Neuronal stem cell (in vitro differentiated cells): ENCODE data around the gene SIAH3.

Source experiments
- DNase-seq: peaks from one replicate; pipeline ENCODE4 v3.0.0-alpha.2; 2013; ENCODE audit warnings: low spot score
- H2AFZ ChIP-seq: one replicate; pipeline ENCODE4 v1.6.1; 2013; ENCODE audit warnings: mild to moderate bottlenecking, low read length, inconsistent platforms
- H2AK5ac ChIP-seq: 2 replicates; pipeline ENCODE4 v1.6.1; 2013; ENCODE audit warnings: low read depth, mild to moderate bottlenecking, inconsistent platforms, low read length, moderate library complexity, mixed read lengths
- H2BK120ac ChIP-seq: 2 replicates; pipeline ENCODE4 v1.6.1; 2013; ENCODE audit warnings: low read depth, mild to moderate bottlenecking, inconsistent platforms, low read length, moderate library complexity, mixed read lengths
- H2BK12ac ChIP-seq: one replicate; pipeline ENCODE4 v1.6.1; 2013; ENCODE audit warnings: low read length, inconsistent platforms
- H2BK15ac ChIP-seq: 2 replicates; pipeline ENCODE4 v1.6.1; 2013; ENCODE audit warnings: mild to moderate bottlenecking, low read length, inconsistent platforms, mixed read lengths
- H2BK5ac ChIP-seq: one replicate; pipeline ENCODE4 v1.6.1; 2013; ENCODE audit warnings: inconsistent platforms, mild to moderate bottlenecking, low read length, moderate library complexity
- H3K14ac ChIP-seq: one replicate; pipeline ENCODE4 v1.6.1; 2013; ENCODE audit warnings: low read length, inconsistent platforms
- H3K18ac ChIP-seq: 2 replicates; pipeline ENCODE4 v1.6.1; 2013; ENCODE audit warnings: low read length, inconsistent platforms
- H3K23ac ChIP-seq: 2 replicates; pipeline ENCODE4 v1.6.1; 2013; ENCODE audit warnings: low read depth, mild to moderate bottlenecking, mixed read lengths, low read length, inconsistent platforms; ENCODE audit not compliant: poor library complexity
- H3K27ac ChIP-seq: replicated peaks from 3 replicates; pipeline ENCODE4 v1.5.1; 2013; ENCODE audit warnings: low read length, inconsistent platforms
- H3K27me3 ChIP-seq, 3 experiments: 2 replicates each; pipeline ENCODE4 v1.6.1; 2013; ENCODE audit warnings: low read length in 3 of 3, mild to moderate bottlenecking in 2 of 3, inconsistent platforms in 1 of 3, low read depth in 1 of 3, mixed read lengths in 1 of 3, moderate library complexity in 1 of 3; ENCODE audit not compliant: control insufficient read depth in 3 of 3, insufficient read depth in 3 of 3
- H3K36me3 ChIP-seq, 2 donors: replicated peaks in 1 of 2; 2 replicates each; pipeline ENCODE4 v1.6.1; 2013; ENCODE audit warnings: low read length in 2 of 2; ENCODE audit not compliant: control insufficient read depth in 2 of 2, insufficient read depth in 2 of 2
- H3K4ac ChIP-seq: 2 replicates; pipeline ENCODE4 v1.6.1; 2013; ENCODE audit warnings: inconsistent platforms, mild to moderate bottlenecking, low read length, moderate library complexity
- H3K4me1 ChIP-seq, 2 donors: 1 replicate in 1 of 2; 2 replicates in 1 of 2; pipeline ENCODE4 v1.6.1; 2013; ENCODE audit warnings: low read length in 2 of 2, low read depth in 1 of 2; ENCODE audit not compliant: control insufficient read depth in 2 of 2, insufficient read depth in 1 of 2
- H3K4me2 ChIP-seq: one replicate; pipeline ENCODE4 v1.6.1; 2013; ENCODE audit warnings: mild to moderate bottlenecking, low read length, inconsistent platforms; ENCODE audit not compliant: insufficient read depth, poor library complexity, severe bottlenecking
- H3K4me3 ChIP-seq, 2 donors: 2 replicates each; pipeline ENCODE4 v1.5.1; 2013; ENCODE audit warnings: low read length in 2 of 2, mild to moderate bottlenecking in 2 of 2, inconsistent platforms in 1 of 2, moderate library complexity in 1 of 2
- H3K79me1 ChIP-seq: one replicate; pipeline ENCODE4 v1.6.1; 2013; ENCODE audit warnings: low read depth, mild to moderate bottlenecking, inconsistent platforms, low read length, moderate library complexity
- H3K9ac ChIP-seq: one replicate; pipeline ENCODE4 v1.6.1; 2013; ENCODE audit warnings: mild to moderate bottlenecking, low read depth, low read length, inconsistent platforms; ENCODE audit not compliant: poor library complexity
- H3K9me3 ChIP-seq, 2 donors: replicated peaks in 1 of 2; 2 replicates each; pipeline versions ENCODE3 to v1.6.1; 2013; ENCODE audit warnings: low read length in 2 of 2, mild to moderate bottlenecking in 2 of 2, inconsistent platforms in 1 of 2, low read depth in 1 of 2, mixed read lengths in 1 of 2, moderate library complexity in 1 of 2; ENCODE audit not compliant: control insufficient read depth in 2 of 2, insufficient read depth in 1 of 2
- H4K8ac ChIP-seq: one replicate; pipeline ENCODE4 v1.6.1; 2013; ENCODE audit warnings: low read depth, mild to moderate bottlenecking, inconsistent platforms, low read length, moderate library complexity
- H4K91ac ChIP-seq: one replicate; pipeline ENCODE4 v1.6.1; 2013; ENCODE audit warnings: low read length, low read depth, mild to moderate bottlenecking, inconsistent platforms; ENCODE audit not compliant: poor library complexity
- WGBS, 2 donors: extraction: QIAGEN DNeasy Blood & Tissue Kit; methylation state at CpG; one replicate each; pipeline ENCODE4 v1.1.7; 2013; ENCODE audit warnings: missing lambda C conversion rate in 2 of 2, mixed read lengths in 1 of 2; ENCODE audit not compliant: insufficient read length in 2 of 2, insufficient replicate concordance in 1 of 2; ENCODE audit errors: extremely low coverage in 2 of 2; 5-methylcytosine and 5-hydroxymethylcytosine counted together

SIAH3 gene

DNA sequence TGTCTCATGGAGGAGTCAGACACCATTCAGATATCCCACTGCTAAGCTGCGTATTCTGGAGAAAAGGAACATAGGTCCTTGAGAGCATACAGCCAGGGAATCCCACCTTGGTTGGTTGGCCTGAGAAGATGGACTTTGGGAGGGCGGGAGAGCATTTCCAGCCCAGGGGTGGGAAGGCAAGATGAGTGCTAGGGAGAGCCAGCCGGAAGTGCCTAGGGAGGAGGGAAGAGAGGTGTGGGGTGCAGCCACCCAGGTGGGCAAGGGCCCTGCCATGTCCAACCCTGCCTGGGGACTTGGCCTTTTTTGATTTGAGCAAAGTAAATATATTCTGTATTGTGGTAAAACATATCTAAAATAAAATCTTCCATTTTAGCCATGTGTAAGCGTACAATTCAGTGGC is 19.7 kb downstream of the SIAH3 start:
- no peak overlapping the region for H2BK5ac ChIP-seq
- H3K27me3 ChIP-seq, result peaks cover 0 to 23% (median 0%) of the 10 kb centered on the region in 3 experiments
- H2BK15ac ChIP-seq, result no peak overlapping the region
- H3K4me3 ChIP-seq, result no peak overlapping the region
- no peak overlapping the region for H3K4ac ChIP-seq
- H3K9me3 ChIP-seq, result no peaks in the 10 kb centered on the region
- H4K91ac ChIP-seq, result no peak overlapping the region
- no peaks in the 10 kb centered on the region for H3K79me1 ChIP-seq
- H2BK120ac ChIP-seq, result no peak overlapping the region
- H3K27ac ChIP-seq, result no peak overlapping the region
- WGBS, 2 donors, result no CpG with 5 or more reads among the region's 4 CpGs
- no peaks in the 10 kb centered on the region for H3K36me3 ChIP-seq
- no peak overlapping the region for H2AFZ ChIP-seq
- H3K23ac ChIP-seq, result no peak overlapping the region
- H2AK5ac ChIP-seq, result no peak overlapping the region
- H3K14ac ChIP-seq, result no peak overlapping the region
- peaks cover 16 to 17% of the 10 kb centered on the region in 2 donors for H3K4me1 ChIP-seq
- peak overlapping the region; percentile 2 for H2BK12ac ChIP-seq
- H4K8ac ChIP-seq, result no peak overlapping the region
- H3K9ac ChIP-seq, result no peak overlapping the region
- H3K18ac ChIP-seq, result peak overlapping the region; percentile 5
- no peak for DNase-seq
- no peak overlapping the region for H3K4me2 ChIP-seq

DNA sequence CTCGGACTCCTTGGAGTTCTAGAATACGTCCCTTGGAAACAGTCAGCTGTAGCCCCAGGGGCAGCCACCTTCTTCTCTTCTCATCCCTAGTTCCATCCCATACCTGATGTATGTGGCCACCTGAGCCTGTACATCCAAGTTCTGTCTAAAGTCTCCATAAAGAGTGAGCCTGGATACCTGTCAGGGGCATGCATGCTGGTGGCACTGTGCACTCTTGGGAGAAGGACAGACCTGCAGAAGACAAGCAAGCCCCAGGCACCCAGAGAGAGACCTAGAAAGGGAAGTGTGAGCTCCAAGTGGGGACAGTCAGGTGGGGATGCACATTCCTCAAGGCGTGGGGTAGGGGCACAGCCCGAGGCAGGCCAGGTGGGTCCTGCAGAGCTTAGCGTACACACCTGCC is 21.4 kb downstream of the SIAH3 start:
- no CpG with 5 or more reads among the region's 5 CpGs for WGBS, 2 donors
- Histone ChIP-seq H3K27ac (no peak overlapping the region), H3K36me3 (no peaks in the 10 kb centered on the region), H2AFZ (no peak overlapping the region), H4K91ac (no peak overlapping the region), H2BK12ac (no peak overlapping the region), H2BK5ac (no peak overlapping the region), H3K4me2 (no peak overlapping the region), H3K27me3 (peaks cover 0 to 5% (median 0%) of the 10 kb centered on the region in 3 experiments), H3K9me3 (no peaks in the 10 kb centered on the region), H4K8ac (no peak overlapping the region), H3K23ac (no peak overlapping the region), H2AK5ac (no peak overlapping the region), H3K79me1 (no peaks in the 10 kb centered on the region), H2BK15ac (no peak overlapping the region), H3K18ac (no peak overlapping the region), H3K4ac (no peak overlapping the region), H3K4me3 (peak overlapping the region in 1 of 2 donors; percentile 33), H3K14ac (no peak overlapping the region), H3K4me1 (peaks cover 16 to 17% of the 10 kb centered on the region in 2 donors), H3K9ac (no peak overlapping the region), H2BK120ac (no peak overlapping the region)
- DNase-seq, result no peak

DNA sequence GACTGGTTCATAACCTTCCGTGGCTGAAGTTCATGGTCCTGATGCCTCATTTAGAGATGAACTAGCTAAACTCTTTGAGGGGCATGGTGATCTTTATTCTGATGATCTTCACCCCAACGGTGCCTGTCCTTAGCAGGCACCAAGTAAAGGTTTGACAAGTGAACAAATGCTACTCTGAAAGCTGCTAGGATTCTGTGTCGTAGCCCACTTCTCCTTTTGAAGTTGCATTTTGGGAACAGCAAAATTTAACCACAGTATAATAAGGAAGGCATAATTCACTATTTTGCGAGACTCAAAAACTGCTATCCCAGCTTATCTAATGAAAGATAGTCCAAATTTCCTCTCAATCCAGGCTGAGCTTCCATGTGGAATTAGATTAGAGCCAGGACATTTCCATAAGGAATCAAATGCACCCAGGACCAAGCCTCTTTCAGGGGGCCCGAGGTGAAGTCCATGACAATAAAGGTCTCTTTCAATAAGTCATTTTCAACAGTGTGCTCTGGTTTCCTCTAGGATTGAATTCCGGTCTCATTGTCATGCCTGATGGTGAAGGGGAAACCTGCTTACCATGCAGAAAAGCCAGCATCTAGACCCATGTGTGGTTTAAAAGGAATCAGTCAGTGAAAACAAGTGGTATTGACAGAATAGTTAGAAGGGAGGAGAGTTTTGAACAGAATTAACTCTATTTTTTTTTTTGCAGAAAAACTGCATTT is 23.1 kb downstream of the SIAH3 start:
- Histone ChIP-seq H2BK5ac (no peak overlapping the region), H2AK5ac (no peak overlapping the region), H3K18ac (no peak overlapping the region), H3K79me1 (no peaks in the 10 kb centered on the region), H3K27me3 (no peaks in the 10 kb centered on the region), H3K14ac (no peak overlapping the region), H3K4me3 (no peak overlapping the region), H3K4me2 (no peak overlapping the region), H3K9me3 (no peaks in the 10 kb centered on the region), H3K23ac (no peak overlapping the region), H3K4ac (no peak overlapping the region), H3K36me3 (no peaks in the 10 kb centered on the region), H2AFZ (no peak overlapping the region), H2BK120ac (no peak overlapping the region), H4K8ac (no peak overlapping the region), H3K4me1 (peaks cover 7 to 15% of the 10 kb centered on the region in 2 donors), H3K9ac (no peak overlapping the region), H4K91ac (no peak overlapping the region), H2BK12ac (no peak overlapping the region), H3K27ac (no peak overlapping the region), H2BK15ac (no peak overlapping the region)
- DNase-seq, result no peak
- WGBS, 2 donors, result no CpG with 5 or more reads among the region's 6 CpGs

DNA sequence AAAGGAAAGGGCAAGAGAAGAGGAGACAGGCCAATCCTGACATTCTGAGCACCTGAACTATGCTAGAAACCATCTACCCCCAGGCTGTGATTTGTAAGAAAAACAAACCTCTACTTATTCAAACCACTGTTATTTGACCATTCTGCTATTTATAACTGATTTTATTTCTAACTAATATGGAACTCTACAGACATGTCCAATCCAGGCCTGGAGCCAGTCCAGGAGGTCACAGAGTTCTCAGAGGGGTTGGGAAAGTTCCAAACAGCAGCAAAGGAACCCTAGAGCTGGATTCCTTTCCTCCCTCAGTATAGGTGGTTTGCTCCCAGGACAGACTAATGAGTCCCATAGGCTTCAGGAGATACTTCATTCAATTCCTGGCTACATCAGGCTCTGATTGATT is 24.2 kb downstream of the SIAH3 start:
- Histone ChIP-seq H3K23ac (no peak overlapping the region), H4K91ac (no peak overlapping the region), H2BK15ac (no peak overlapping the region), H3K79me1 (no peaks in the 10 kb centered on the region), H2BK120ac (no peak overlapping the region), H2BK5ac (no peak overlapping the region), H4K8ac (no peak overlapping the region), H2AFZ (no peak overlapping the region), H3K27ac (no peak overlapping the region), H3K14ac (no peak overlapping the region), H2AK5ac (no peak overlapping the region), H3K18ac (no peak overlapping the region), H3K36me3 (no peaks in the 10 kb centered on the region), H3K4me1 (peaks cover 3 to 15% of the 10 kb centered on the region in 2 donors), H3K9ac (no peak overlapping the region), H3K4me3 (no peak overlapping the region), H3K4ac (no peak overlapping the region), H3K27me3 (no peaks in the 10 kb centered on the region), H2BK12ac (no peak overlapping the region), H3K4me2 (no peak overlapping the region), H3K9me3 (no peaks in the 10 kb centered on the region)
- no peak for DNase-seq
